B cell (primary cell): ENCODE measurements around the gene SAFB. TPM values are rescaled to one million over a fixed set of nuclear protein-coding genes. Genes with fewer than 3 reads are reported as not detected.

ENCODE experiments used
- ATAC-seq: fragments of 200-7000 bp; cut with Tn5 transposase; one replicate; pipeline ENCODE4 v1.10.0; 2021; ENCODE audit warnings: low read depth, mild to moderate bottlenecking, moderate number of reproducible peaks, moderate library complexity
- CTCF ChIA-PET: fragments of 350-600 bp; sonication (Branson Sonifier 250); formaldehyde crosslinking; loops from one replicate; lab custom pipeline; 2021; ENCODE audit warnings: antibody characterized with exemption, inconsistent platforms; lab: Charles Lee
- POLR2A ChIA-PET: fragments of 350-600 bp; sonication (Branson Sonifier 250); formaldehyde crosslinking; loops from one replicate; lab custom pipeline; 2021; ENCODE audit warnings: antibody characterized with exemption; lab: Charles Lee
- DNase-seq: peaks from one replicate; pipeline ENCODE4 v3.0.0; 2013
- H2AFZ ChIP-seq: 2 replicates; pipeline ENCODE4 v1.6.1; 2012; ENCODE audit warnings: mild to moderate bottlenecking, low read depth, low read length; ENCODE audit not compliant: insufficient read depth, poor library complexity, severe bottlenecking
- H3K27ac ChIP-seq, 2 donors: 1 replicate in 1 of 2; 2 replicates in 1 of 2; pipeline ENCODE4 v1.5.1; 2012 to 2013; ENCODE audit warnings: low read length in 2 of 2, mild to moderate bottlenecking in 2 of 2, moderate library complexity in 1 of 2
- H3K27me3 ChIP-seq, 4 experiments: fragments of 200-600 bp in 1 of 4; sonication (generic) in 1 of 4; replicated peaks in 1 of 4; 1 replicate in 2 of 4; 2 replicates in 2 of 4; pipeline versions ENCODE4 v1.6.1 to v1.7.0; 2013 to 2016; ENCODE audit warnings: low read length in 3 of 4, mild to moderate bottlenecking in 2 of 4, mixed read lengths in 1 of 4, moderate library complexity in 1 of 4; ENCODE audit not compliant: insufficient read depth in 4 of 4, control insufficient read depth in 3 of 4; ENCODE audit errors: control extremely low read depth in 1 of 4
- H3K36me3 ChIP-seq, 2 experiments: replicated peaks in 1 of 2; 1 replicate in 1 of 2; 2 replicates in 1 of 2; pipeline versions ENCODE4 v1.6.1 to v1.7.1; 2013; ENCODE audit warnings: low read length in 1 of 2; ENCODE audit not compliant: insufficient read depth in 2 of 2, control insufficient read depth in 1 of 2; ENCODE audit errors: control extremely low read depth in 1 of 2, extremely low read depth in 1 of 2
- H3K4me1 ChIP-seq, 2 donors: fragments of 200-600 bp in 1 of 2; sonication (generic) in 1 of 2; 1 replicate in 1 of 2; 2 replicates in 1 of 2; pipeline versions ENCODE4 v1.5.1 to v1.6.1; 2013 to 2017; ENCODE audit warnings: low read length in 2 of 2; ENCODE audit not compliant: control insufficient read depth in 2 of 2, insufficient read depth in 2 of 2
- H3K4me2 ChIP-seq: replicated peaks from 2 replicates; pipeline ENCODE3; 2012; ENCODE audit warnings: mild to moderate bottlenecking, low read depth, low read length; ENCODE audit not compliant: poor library complexity, severe bottlenecking
- H3K4me3 ChIP-seq, 5 experiments: fragments of 200-600 bp in 1 of 5; sonication (generic) in 1 of 5; 1 replicate in 3 of 5; 2 replicates in 2 of 5; pipeline versions ENCODE4 v1.5.1 to v1.7.0; 2011 to 2016; ENCODE audit warnings: low read length in 4 of 5, mild to moderate bottlenecking in 4 of 5, low read depth in 2 of 5, control low read depth in 1 of 5, moderate library complexity in 1 of 5; ENCODE audit not compliant: insufficient read depth in 1 of 5; ENCODE audit errors: control extremely low read depth in 1 of 5, extremely low read depth in 1 of 5
- H3K79me2 ChIP-seq: fragments of 200-600 bp; sonication (generic); one replicate; pipeline ENCODE4 v1.6.0; 2016; ENCODE audit warnings: low read length; ENCODE audit not compliant: control insufficient read depth, insufficient read depth
- H3K9ac ChIP-seq: fragments of 200-600 bp; sonication (generic); 2 replicates; pipeline ENCODE4 v1.6.1; 2017; ENCODE audit warnings: mild to moderate bottlenecking, low read length, moderate library complexity
- H3K9me3 ChIP-seq, 3 donors: one replicate each; pipeline versions ENCODE4 v1.6.1 to v1.7.1; 2013; ENCODE audit warnings: low read length in 2 of 3; ENCODE audit not compliant: control insufficient read depth in 2 of 3, insufficient read depth in 1 of 3; ENCODE audit errors: control extremely low read depth in 1 of 3
- H4K20me1 ChIP-seq: 2 replicates; pipeline ENCODE4 v1.6.0; 2012; ENCODE audit warnings: mild to moderate bottlenecking, low read length; ENCODE audit not compliant: insufficient read depth, control insufficient read depth, poor library complexity, severe bottlenecking
- H3K27ac Mint-ChIP-seq: one replicate; pipeline ENCODE4 v1.8.0; 2021; ENCODE audit warnings: mixed read lengths
- H3K27me3 Mint-ChIP-seq: one replicate; pipeline ENCODE4 v1.8.0; 2021; ENCODE audit warnings: mixed read lengths
- H3K4me1 Mint-ChIP-seq: one replicate; pipeline ENCODE4 v1.8.0; 2021; ENCODE audit warnings: mixed read lengths
- H3K4me3 Mint-ChIP-seq: one replicate; pipeline ENCODE4 v1.8.0; 2021; ENCODE audit warnings: mixed read lengths
- H3K9me3 Mint-ChIP-seq: one replicate; pipeline ENCODE4 v1.8.0; 2022; ENCODE audit warnings: mixed read lengths; ENCODE audit not compliant: insufficient read depth
- CTCF ChIP-seq: fragments of 200-600 bp; IDR thresholded peaks from one replicate; pipeline ENCODE4 v1.8.0; 2022; ENCODE audit warnings: antibody characterized with exemption, mild to moderate bottlenecking
- EZH2 ChIP-seq: IDR thresholded peaks from 2 replicates; pipeline ENCODE4 v1.6.1; 2012; ENCODE audit warnings: borderline replicate concordance, low read depth, mild to moderate bottlenecking, moderate library complexity, low read length; ENCODE audit not compliant: insufficient read depth, poor library complexity, severe bottlenecking
- WGBS: methylation state at CpG from one replicate; pipeline ENCODE4 v1.1.5; 2013; ENCODE audit warnings: missing lambda C conversion rate; ENCODE audit not compliant: insufficient coverage; 5-methylcytosine and 5-hydroxymethylcytosine counted together
- intact Hi-C: fragments of 100-400 bp; cut with micrococcal nuclease; formaldehyde crosslinking; loops from one replicate; pipeline ENCODE4 v1.10.0; 2022
- polyA plus RNA-seq: library from polyadenylated mRNA; depleted of rRNA; stranded (reverse); fragments of >200 nt; gene quantifications from 2 replicates; pipeline ENCODE4 v1.2.3, GENCODE V29; 2012
- total RNA-seq, 2 donors: library from RNA; stranded (reverse); fragments of 120-200 nt in 1 of 2; gene quantifications; 1 replicate in 1 of 2; 2 replicates in 1 of 2; pipeline versions ENCODE4 v1.2.3 to v1.2.4, GENCODE V29; 2013 to 2022

Gene SAFB
- total and polyA plus RNA-seq, 2 donors (not counting 1 experiment from before 2014, with no cell fraction given) = 91.0 to 221 TPM

DNA sequence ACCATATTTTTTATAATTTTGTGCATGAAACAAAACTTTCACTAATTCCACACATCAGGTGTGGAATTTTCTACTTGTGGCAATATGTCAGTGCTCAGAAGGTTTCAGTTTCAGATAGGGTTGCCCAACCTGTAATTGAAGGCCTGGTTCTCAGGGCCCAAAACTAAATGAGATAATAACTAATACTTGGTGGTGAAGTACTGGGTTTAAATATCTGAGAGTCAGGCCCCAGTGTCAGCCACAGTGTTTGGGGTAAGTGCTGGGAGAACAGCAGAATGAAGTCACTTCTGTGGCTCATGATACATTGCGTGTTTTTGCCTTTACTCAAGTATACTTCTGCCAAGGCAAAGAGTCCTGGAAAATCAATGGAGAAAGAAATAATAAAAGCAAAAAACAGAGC, 5.6 kb downstream of the SAFB start:
- Mint-ChIP-seq H3K4me3 (peak overlapping the region; percentile 72), H3K27me3 (no peaks in the 10 kb centered on the region), H3K9me3 (no peaks in the 10 kb centered on the region), H3K27ac (peak overlapping the region; percentile 90), H3K4me1 (peaks cover 82% of the 10 kb centered on the region)
- no peak overlapping the region for H3K4me3 ChIP-seq
- H4K20me1 ChIP-seq = peaks cover 97% of the 10 kb centered on the region
- H3K9me3 ChIP-seq = no peaks in the 10 kb centered on the region
- intact Hi-C loops = loop anchor here (10.0 kb wide), 2 partner anchors 494 to 1154 kb away; partner anchors contain the start of gene HDGFL2
- ATAC-seq = no peak
- no CpG with 5 or more reads among the region's 1 CpG for WGBS
- H3K27ac ChIP-seq = peak overlapping the region; percentile 45 to 95
- peaks cover 15 to 75% of the 10 kb centered on the region in 2 experiments for H3K36me3 ChIP-seq
- ChIA-PET POLR2A (no interaction called here), CTCF (no interaction called here)
- no peak for DNase-seq
- H2AFZ ChIP-seq = no peak overlapping the region
- peaks cover 98% of the 10 kb centered on the region for H3K79me2 ChIP-seq
- H3K27me3 ChIP-seq = no peaks in the 10 kb centered on the region
- H3K9ac ChIP-seq = peak overlapping the region; percentile 3
- H3K4me1 ChIP-seq = peaks cover 61 to 74% of the 10 kb centered on the region in 2 donors
- TF ChIP-seq CTCF (no peak), EZH2 (no peak)
- peak overlapping the region; percentile 55 for H3K4me2 ChIP-seq

GRCh38 chr19:5628919-5629481, 6.1 kb downstream of the SAFB start:
- H3K4me3 Mint-ChIP-seq = peak overlapping the region; percentile 72
- peak overlapping the region; percentile 3 for H3K9ac ChIP-seq
- H3K9me3 ChIP-seq = no peaks in the 10 kb centered on the region
- DNase-seq = peak; percentile 80
- WGBS = 43% methylated on average over 2 of the region's 9 CpGs
- H3K27ac Mint-ChIP-seq = peak overlapping the region; percentile 90
- ChIA-PET CTCF (interaction anchor here (0.6 kb wide), 1 partner anchor 61 kb away, joined by 3 read pairs; no protein-coding TSS in a partner anchor), POLR2A (no interaction called here)
- peaks cover 97% of the 10 kb centered on the region for H4K20me1 ChIP-seq
- TF ChIP-seq EZH2 (no peak), CTCF (no peak)
- intact Hi-C loops = loop anchor here (10.0 kb wide), 2 partner anchors 494 to 1154 kb away; partner anchors contain the start of gene HDGFL2
- no peak overlapping the region for H2AFZ ChIP-seq
- no peaks in the 10 kb centered on the region for H3K27me3 Mint-ChIP-seq
- peak overlapping the region in 1 of 5 experiments; percentile 6 for H3K4me3 ChIP-seq
- H3K27ac ChIP-seq = peak overlapping the region; percentile 45 to 95
- peaks cover 82% of the 10 kb centered on the region for H3K4me1 Mint-ChIP-seq
- peaks cover 61 to 70% of the 10 kb centered on the region in 2 donors for H3K4me1 ChIP-seq
- H3K4me2 ChIP-seq = peak overlapping the region; percentile 55
- H3K79me2 ChIP-seq = peaks cover 98% of the 10 kb centered on the region
- H3K36me3 ChIP-seq = peaks cover 15 to 75% of the 10 kb centered on the region in 2 experiments
- H3K27me3 ChIP-seq = no peaks in the 10 kb centered on the region
- H3K9me3 Mint-ChIP-seq = no peaks in the 10 kb centered on the region
- peak; percentile 76 for ATAC-seq
